Kidney epithelial cell (primary cell): Measurements from ENCODE around the gene BBC3. TPM values are rescaled to one million over a fixed set of nuclear protein-coding genes. Genes with fewer than 3 reads are reported as not detected.
A peak's percentile ranks its signal among the peaks of the same experiment; 100 is the strongest.
"Not testable (repeated sequence)": the region's sequence is repeated elsewhere in the genome, so short reads cannot be mapped to it uniquely, and the experiment has no call there.

Source experiments
- DNase-seq: peaks from one replicate; pipeline ENCODE4 v3.0.0-alpha.2; 2010; ENCODE audit warnings: low read depth
- H3K27me3 ChIP-seq: 2 replicates; pipeline ENCODE4 v1.6.0; 2011; ENCODE audit warnings: low read length; ENCODE audit not compliant: control insufficient read depth, insufficient read depth
- H3K36me3 ChIP-seq: 2 replicates; pipeline ENCODE4 v1.5.1; 2011; ENCODE audit warnings: low read length; ENCODE audit not compliant: control insufficient read depth, insufficient read depth
- H3K4me3 ChIP-seq: 2 replicates; pipeline ENCODE4 v1.5.1; 2011; ENCODE audit warnings: low read depth, mild to moderate bottlenecking, control low read depth, low read length
- total RNA-seq: library from RNA; depleted of rRNA; stranded (reverse); fragments of >200 nt; gene quantifications from 2 replicates; pipeline ENCODE4 v1.2.3, GENCODE V29; 2015
- TF ChIP-seq, protein P1 (sequence below): IDR thresholded peaks from 2 replicates; pipeline ENCODE4 v1.5.1; 2011; ENCODE audit warnings: mild to moderate bottlenecking, moderate library complexity, low read length, control low read depth, inconsistent platforms; ENCODE audit not compliant: insufficient read depth, poor library complexity, severe bottlenecking

BBC3 gene, protein sequence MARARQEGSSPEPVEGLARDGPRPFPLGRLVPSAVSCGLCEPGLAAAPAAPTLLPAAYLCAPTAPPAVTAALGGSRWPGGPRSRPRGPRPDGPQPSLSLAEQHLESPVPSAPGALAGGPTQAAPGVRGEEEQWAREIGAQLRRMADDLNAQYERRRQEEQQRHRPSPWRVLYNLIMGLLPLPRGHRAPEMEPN
- 46.8 and 64.7 TPM in 2 replicates for total RNA-seq

DNA sequence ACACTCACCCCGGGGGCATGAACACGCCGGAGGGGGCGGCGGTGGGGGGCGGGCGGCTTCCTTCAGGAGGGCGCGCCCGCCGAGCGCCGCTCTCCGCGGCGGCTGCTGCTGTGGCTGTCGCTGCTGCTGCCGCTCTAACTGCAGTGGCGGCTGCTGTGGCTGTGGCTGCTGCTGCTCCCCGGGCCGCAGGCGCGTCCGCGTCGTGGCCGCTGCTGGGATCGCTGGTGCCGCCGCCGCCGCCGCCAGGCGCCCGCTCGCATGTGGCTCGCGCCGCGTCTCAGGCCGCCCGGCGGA is at the start of gene BBC3:
BBC3 (minus strand) TSS at position 279 of the 294 bp plus-strand sequence. CDS start 2,768 bp downstream, outside the sequence.
- TF ChIP-seq, protein P1, sequence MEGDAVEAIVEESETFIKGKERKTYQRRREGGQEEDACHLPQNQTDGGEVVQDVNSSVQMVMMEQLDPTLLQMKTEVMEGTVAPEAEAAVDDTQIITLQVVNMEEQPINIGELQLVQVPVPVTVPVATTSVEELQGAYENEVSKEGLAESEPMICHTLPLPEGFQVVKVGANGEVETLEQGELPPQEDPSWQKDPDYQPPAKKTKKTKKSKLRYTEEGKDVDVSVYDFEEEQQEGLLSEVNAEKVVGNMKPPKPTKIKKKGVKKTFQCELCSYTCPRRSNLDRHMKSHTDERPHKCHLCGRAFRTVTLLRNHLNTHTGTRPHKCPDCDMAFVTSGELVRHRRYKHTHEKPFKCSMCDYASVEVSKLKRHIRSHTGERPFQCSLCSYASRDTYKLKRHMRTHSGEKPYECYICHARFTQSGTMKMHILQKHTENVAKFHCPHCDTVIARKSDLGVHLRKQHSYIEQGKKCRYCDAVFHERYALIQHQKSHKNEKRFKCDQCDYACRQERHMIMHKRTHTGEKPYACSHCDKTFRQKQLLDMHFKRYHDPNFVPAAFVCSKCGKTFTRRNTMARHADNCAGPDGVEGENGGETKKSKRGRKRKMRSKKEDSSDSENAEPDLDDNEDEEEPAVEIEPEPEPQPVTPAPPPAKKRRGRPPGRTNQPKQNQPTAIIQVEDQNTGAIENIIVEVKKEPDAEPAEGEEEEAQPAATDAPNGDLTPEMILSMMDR: no peak
- Histone ChIP-seq H3K27me3 (no peaks in the 10 kb centered on the region), H3K36me3 (no peaks in the 10 kb centered on the region), H3K4me3 (peak within 1 kb of the TSS; percentile 75)
- DNase-seq: no peak

DNA sequence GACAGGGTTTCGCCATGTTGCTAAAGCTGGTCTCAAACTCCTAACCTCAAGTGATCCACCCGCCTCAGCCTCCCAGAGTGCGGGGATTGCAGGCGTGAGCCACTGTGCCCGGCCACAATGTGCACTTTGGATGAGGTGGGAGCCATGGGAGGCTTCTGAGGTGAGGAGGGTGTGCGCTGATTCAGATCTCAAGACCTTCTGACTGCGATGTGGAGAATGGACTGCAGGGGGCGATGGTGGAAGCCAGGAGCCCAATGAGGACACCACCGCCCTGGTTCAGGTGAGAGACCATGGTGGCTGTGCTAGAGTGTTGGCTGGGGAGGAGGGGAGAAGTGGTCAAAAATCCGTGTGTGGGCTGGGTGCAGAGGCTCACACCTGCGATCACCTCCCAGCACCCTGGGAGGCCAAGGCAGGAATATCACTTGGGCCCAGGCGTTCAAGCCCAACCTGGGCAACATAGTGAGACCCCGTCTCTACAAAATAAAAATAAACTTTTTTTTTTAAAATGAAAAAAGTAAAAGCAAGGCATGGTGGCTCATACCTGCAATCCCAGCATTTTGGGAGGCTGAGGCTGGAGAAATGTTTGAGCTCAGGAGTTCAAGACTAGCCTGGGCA is 49.3 kb upstream of the BBC3 start:
- TF ChIP-seq, protein P1: peak; percentile 43
- no peak overlapping the region for H3K4me3 ChIP-seq
- H3K36me3 ChIP-seq: no peaks in the 10 kb centered on the region
- no peak for DNase-seq
- no peaks in the 10 kb centered on the region for H3K27me3 ChIP-seq

DNA sequence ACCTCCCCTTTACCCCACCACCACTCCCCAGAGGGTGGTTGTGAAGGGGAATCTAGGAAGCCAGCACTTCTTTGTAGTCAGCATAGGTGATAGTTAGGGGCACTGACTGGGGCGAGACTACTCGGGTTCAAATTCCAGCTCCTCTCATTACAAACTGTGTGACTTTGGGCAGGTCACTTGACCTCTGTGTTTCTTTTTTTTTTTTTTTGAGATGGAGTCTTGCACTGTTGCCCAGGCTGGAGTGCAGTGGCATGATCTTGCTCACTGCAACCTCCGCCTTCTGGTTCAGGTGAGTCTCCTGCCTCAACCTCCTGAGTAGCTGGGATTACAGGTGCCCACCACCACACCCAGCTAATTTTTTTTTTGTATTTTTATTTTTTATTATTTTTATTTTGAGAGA is 45.5 kb upstream of the BBC3 start:
- not testable (repeated sequence) for DNase-seq, H3K4me3 ChIP-seq, H3K27me3 ChIP-seq, H3K36me3 ChIP-seq

DNA sequence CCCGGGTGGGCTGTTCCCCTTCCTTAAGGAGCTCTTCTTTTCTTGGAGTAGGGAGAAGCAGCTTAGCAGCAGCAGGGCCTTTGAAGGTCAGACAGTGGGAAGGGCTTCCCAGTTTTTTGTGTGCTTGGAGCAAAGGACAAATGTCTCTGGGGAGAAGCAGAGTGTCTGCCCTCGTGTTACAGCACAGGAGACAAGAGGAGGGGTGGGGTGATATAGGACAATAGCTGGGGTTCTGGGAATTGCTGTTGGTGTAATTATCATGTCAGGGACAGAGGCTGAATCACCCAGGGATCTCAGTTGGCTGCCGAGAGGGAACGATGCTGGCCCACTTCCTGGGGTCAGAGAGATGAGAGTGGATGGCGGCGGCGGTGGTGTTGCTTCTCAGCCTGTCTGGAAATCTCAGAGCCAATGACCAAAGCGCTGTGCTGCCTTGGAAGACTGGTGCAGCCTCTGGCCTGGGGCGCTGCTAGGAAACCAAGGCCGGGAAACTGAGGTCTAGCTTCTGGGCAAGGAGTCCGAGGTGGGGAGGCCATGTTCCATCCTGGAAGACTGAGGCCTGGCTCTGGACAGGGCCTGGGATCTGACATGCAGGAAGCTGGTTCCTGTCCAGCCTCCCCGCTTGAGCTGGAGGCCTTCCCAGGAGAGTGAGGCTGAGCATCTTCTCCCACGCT is 44.9 kb upstream of the BBC3 start:
- H3K4me3 ChIP-seq: no peak overlapping the region
- TF ChIP-seq, protein P1: no peak
- no peaks in the 10 kb centered on the region for H3K27me3 ChIP-seq
- DNase-seq: no peak
- no peaks in the 10 kb centered on the region for H3K36me3 ChIP-seq

DNA sequence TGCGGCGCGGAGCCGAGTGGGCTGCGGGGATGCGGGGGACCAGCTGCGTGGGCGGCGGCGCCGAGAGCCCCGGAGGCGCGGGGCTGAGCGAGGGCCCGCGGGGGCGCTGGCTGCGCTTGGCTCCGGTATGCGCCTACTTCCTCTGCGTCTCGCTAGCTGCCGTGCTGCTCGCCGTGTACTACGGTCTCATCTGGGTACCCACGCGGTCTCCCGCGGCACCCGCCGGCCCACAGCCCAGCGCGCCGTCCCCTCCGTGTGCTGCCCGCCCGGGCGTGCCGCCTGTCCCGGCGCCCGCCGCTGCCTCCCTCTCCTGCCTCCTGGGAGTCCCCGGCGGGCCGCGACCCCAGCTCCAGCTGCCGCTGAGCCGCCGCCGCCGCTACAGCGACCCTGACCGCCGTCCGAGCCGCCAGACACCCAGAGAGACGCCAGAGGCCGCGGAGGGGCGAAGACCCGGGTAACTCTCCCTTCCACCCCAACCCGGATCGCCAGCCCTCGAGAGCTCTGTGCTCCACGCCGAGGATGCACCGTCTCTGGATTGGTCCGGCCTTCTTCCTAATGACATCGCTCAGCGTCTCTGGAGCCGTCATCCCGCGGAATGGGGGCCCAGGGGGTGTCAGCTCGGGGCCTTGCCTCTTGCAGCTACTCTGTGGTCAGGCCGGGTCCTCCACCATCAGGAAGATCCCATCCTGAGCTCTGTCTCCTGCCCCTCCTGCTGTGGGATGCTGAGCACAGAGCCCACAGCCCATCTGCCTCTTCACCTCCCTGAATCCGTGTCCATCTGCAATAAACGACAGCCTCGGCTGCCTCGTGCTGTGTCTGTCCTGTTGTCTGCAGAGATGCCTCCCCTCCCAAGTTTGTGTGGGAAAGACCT is 44.1 kb upstream of the BBC3 start:
- Histone ChIP-seq H3K36me3 (no peaks in the 10 kb centered on the region), H3K27me3 (no peaks in the 10 kb centered on the region), H3K4me3 (peak overlapping the region; percentile 46)
- TF ChIP-seq, protein P1: no peak
- no peak for DNase-seq
